ENCODE results near the gene CSRNP3.

CSRNP3 gene

DNA sequence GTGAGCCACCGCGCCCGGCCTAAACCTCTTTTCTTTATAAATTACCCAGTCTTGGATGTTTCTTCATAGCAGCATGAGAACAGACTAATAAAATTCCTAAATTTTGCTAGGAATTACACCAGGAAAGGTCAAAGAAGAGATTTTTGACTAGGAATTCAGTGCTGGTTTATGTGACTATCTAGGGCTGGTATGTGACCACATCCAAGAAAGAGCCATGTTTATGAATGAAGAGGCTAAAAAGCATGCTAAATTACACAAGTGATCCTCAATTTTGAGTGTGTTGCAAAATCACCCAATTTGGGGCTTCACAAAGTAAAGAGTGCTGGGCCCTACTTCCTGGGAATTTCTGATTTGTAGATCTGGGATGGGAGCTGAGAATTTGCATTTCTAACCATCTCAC, 123.6 kb downstream of the CSRNP3 start:
- no peak for DNase-seq

GRCh38 chr2:165594231-165594934, 124.9 kb downstream of the CSRNP3 start:
- no peak for DNase-seq

DNA sequence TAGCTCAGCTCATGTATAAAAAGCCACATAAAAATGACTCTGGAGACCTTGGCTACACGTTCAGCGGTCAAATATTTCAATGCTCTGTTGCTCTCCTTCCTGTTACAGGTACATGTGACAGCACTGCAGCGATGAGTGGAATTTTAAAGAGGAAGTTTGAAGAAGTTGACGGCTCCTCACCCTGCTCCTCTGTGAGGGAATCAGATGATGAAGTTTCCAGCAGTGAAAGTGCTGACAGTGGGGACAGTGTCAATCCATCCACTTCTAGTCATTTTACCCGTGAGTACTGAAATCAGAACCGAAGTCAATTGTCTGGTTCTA, 125.4 kb downstream of the CSRNP3 start:
- no peak for DNase-seq

- no peak for DNase-seq
Measured at GRCh38 chr2:165596788-165597187, 127.3 kb downstream of the CSRNP3 start.

DNA sequence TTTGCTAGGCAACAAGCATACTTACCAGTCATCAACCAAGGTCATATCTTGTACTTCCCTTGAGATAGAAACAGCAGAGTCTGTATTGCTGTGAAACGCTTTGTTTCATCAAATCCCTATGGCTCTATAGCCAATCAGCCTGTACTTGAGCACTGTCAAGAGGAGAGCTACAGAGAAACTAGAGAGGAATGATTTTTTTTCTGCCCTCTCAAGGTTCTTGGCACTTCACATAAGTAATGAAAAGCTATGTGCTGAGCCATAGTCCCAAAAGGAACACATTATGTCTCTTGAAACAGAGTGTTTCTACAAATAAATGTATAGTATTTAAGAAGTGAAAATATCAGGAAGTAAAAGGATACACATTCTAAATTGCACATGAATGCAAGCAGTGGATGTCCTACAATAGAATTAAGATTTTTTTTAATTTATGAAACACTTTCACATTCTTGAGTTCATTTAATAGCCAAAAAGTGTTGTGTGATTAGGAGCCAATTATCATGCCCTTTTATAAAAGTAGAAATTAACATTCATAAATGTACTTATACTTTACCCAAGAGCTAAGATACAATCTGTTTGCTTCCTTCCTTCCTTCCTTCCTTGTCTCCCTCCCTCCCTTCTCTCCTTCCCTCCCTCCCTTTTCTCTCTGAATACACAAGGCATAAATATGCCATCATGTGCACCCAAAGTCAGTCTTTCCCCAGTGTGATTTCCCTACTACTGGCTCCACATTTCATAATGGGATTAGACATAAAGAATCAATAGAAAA, 131.8 kb downstream of the CSRNP3 start:
- no peak for DNase-seq

GRCh38 chr2:165601928-165602521, 132.5 kb downstream of the CSRNP3 start:
- peak; percentile 65 for DNase-seq

DNA sequence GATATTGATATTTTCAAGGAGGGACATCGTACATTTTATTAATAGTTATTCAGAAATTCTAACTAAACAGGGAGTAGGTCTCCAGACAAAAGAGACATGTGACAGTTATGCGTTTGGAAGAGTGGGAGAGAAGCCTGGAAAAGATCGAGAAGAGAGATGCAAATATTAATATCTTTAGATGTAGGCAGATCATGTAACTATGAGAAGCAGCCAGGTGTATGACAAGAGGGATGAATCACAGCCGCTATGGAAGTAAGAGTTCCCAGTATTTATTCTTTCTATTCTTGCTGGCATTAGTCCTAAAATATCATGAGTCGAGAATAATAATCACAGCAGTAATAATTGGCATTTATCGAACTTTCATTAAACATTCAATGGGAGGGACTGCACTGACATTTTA, 140.2 kb downstream of the CSRNP3 start:
- DNase-seq: no peak

DNA sequence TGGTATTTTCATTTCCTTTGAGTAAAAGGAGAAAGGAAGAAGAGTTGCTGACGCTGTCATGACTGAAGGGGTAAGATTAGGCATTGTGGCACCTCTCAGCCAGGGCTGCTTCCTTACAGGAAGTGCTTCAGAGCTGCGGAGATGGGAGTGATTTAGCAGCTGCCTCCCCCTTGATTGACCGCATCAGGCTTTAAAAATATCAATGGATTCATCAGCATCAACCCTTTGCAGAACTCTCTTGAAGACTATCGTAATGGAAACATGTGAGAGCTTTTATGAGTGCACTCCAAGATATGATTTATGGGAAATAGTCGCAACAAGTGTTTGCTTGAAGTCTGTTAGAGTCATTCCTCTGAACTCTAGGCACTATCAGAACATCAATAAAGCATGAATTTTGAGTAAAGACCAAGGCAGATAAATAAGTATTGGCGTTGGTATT, 141.1 kb downstream of the CSRNP3 start:
- DNase-seq: no peak

- DNase-seq: no peak
Measured at GRCh38 chr2:165617741-165618481, 148.4 kb downstream of the CSRNP3 start.

GRCh38 chr2:165618806-165619205, 149.3 kb downstream of the CSRNP3 start:
- DNase-seq: no peak

- no peak for DNase-seq
Measured at GRCh38 chr2:165621086-165621560, 151.6 kb downstream of the CSRNP3 start.

GRCh38 chr2:165623161-165623560, 153.7 kb downstream of the CSRNP3 start:
- no peak for DNase-seq

- DNase-seq: no peak
Measured at GRCh38 chr2:165623783-165624469, 154.4 kb downstream of the CSRNP3 start.

DNA sequence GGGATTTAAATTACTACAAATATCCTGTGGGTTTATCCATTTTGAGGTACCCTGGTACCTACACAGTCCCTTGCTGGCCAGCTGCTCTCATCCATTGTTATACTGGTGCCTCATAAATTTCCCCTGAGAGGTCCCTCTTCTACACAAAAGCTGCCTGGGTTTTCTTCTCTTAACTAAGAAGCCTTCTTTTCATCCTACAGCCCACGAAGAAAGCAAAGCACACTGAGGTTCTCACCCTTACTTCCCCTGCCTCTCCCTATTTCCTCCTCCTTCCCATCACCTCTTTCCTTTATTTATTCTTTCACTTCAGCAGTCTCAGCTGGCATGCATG, 154.9 kb downstream of the CSRNP3 start:
- no peak for DNase-seq

DNA sequence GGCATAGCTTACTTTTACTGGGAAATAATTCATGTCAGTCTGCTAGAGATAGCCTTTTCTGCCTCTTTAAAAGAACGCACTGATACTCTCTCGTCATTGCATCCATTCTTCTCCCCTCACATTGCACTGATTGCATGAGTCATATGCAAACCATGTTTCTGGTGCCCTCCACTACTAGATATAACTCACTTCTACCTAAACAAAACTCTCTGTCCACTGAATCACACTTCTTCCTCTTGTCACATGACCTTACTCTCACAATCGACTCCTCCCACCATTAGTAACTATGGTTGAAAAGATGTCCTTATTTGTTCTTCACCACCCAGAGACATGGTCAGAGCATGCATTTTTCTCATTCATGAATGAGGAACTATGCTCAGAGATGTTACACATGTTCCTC, 158.0 kb downstream of the CSRNP3 start:
- DNase-seq: no peak

DNA sequence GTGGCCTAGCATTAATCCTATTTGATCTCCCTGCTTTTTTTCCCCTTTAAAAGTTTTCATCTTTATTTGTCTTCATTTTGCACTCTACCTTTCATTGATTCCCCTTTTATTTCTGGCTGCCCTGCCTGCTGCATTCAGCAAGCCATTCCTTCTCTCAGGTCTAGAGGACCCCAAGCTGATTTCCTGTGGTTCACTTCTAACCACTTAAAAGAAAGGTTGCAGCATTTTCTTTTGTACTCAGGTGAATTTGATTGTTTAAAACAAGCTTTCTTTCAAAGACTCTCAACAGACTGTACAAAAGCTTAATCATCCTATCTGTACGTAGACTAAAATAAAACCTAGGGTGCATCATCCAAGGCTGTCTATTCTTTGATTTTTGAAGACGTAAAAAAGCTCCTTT, 160.3 kb downstream of the CSRNP3 start:
- DNase-seq: no peak

GRCh38 chr2:165630236-165630635, 160.7 kb downstream of the CSRNP3 start:
- DNase-seq: no peak

DNA sequence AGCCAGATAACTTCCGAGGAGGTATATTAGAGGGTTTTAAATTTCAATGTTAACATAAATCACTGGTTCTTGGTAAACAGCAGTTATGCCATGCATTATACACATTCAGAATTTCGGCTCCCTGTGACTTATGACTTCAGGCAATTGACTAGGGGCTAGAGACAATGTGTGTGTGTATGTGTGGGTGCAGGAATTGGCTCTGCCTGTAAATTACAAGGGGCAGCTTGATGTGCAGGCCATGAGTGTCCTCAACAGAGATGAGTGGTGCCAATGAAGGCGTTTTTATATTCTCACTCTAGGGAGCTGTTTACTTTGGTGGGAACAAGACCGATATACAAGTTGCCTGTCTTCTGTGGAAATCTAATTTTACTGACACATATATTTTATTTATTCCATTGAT, 161.6 kb downstream of the CSRNP3 start:
- peak; percentile 69 for DNase-seq

DNA sequence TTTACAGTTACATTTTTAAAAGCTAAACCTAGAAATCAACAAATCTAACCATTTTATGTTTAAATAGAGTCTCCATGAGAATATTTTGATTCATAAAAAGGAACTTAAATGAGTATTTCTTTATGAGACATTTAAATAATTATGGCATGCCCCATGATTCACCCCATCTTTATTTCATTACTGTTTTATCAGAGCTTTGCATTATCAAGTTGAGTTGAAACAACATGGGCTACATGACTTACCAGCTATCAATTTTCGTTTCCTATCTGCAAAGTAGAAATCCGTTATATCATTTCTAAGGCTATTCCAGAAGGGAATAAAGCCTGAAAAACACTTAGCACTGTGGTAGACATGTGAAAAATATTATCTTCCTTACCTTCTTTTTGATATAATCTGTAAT, 163.1 kb downstream of the CSRNP3 start:
- DNase-seq: no peak

DNA sequence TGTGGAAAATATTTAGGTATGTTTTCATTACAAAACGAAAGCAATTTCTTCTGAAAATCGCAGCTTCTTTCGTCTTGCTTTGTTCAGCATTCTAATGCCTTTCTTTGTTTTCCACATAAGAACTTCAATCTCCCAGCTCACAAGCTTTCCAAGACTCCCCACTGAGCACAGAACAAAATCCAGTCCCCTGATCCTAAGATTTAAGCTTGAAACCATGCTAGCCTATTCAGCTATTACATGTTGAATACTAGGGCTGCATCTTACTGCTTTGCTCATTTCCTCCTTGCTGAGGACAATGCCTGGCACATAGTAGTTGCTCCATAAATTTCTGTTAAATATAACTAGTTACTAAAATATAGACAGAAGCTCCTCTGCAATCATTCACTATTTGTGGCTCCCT, 163.9 kb downstream of the CSRNP3 start:
- no peak for DNase-seq

DNA sequence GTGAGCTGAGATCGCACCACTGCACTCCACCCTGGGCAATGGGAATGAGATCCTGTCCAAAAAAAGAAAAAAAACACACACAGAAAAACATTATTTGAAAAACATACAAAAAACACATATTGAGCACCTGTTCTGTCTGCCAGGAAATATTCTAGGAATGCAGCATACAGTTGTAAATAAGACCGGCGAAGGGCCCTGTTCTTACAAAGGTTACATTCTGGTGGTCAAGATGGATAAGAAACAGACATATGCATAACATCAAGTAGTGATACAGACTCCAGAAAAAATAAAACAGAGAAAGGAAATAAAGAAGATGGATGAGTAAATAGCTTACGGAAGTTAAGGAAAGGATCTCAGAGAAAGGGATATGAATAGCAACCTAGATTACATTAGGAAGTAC, 164.8 kb downstream of the CSRNP3 start:
- no peak for DNase-seq

GRCh38 chr2:165634855-165635254, 165.4 kb downstream of the CSRNP3 start:
- peak; percentile 67 for DNase-seq

GRCh38 chr2:165635532-165635931, 166.0 kb downstream of the CSRNP3 start:
- no peak for DNase-seq

Data from NCI-H1105 (cell line).